DMS 273 (cell line): ENCODE measurements around the gene NAT8L.

Experiments used
- DNase-seq: peaks from one replicate; lab custom pipeline; 2025; ENCODE audit not compliant: unreplicated experiment; lab: John Stamatoyannopoulos, UW

NAT8L gene

DNA sequence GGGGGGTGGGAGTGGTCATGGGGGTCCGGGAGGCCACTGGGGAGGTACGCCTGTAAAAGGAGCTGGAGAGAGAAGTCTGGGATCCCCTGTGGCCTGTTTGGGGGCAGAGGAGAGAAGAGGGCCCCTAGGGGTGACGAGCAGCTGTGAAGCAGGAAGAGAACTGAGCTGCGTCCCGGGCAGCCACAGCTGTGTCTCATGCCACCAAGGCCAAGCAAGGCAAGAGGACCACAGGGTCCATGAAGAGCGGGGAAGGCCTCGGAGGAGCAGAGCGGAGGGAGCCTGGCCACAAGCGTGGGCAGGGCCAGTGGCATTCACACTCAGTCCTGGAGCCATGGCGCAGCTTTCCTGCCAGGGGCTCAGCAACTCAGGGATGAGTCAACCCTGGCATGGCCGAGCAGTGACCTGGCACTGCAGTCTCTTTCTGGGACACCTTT, 13.6 kb upstream of the NAT8L start:
- no peak for DNase-seq

DNA sequence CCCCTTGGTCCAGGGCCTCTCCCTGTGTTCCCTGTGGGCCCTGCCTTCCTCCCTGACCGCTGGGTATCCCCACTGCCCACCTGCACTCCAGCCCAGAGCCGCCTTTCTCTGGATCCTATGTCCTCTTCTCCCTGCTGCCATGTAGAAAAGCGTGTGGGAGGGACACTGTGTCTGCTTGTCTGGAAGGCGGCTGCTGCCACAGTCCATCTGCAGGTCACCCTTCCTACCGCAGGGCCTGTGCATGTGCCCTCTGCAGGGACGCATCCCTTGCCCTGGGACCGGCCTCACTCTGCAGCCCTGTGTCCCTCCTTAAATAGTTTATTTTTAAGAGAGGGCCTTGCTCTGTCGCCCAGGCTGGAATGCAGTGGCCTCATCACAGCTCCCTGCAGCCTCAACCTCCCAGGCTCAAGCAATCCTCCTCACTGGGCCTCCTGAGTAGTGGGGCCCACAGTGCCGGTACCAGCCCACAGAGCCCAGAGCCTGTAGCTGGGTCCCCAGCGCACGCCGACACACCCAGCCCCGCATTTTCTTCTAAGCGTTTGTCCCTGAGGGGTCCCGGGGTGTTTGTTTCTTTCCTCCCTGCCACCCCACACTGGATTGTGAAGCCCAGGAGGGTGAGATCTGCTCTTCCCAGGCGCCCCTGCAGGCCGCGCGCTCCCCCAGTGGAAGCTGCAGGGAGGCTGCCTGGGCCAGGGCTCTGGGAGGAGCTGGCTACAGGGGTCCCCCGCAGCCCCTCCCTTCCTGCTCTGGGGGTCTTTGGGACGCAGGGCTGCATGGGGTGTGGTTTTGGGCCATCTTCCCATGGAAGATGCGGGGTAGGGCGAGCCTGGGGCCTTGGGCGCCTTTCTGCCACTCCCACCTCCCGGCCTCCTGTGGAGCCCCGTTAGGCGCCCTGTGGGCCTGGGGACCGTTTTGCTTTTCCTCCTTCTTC, 12.8 kb upstream of the NAT8L start:
- no peak for DNase-seq

DNA sequence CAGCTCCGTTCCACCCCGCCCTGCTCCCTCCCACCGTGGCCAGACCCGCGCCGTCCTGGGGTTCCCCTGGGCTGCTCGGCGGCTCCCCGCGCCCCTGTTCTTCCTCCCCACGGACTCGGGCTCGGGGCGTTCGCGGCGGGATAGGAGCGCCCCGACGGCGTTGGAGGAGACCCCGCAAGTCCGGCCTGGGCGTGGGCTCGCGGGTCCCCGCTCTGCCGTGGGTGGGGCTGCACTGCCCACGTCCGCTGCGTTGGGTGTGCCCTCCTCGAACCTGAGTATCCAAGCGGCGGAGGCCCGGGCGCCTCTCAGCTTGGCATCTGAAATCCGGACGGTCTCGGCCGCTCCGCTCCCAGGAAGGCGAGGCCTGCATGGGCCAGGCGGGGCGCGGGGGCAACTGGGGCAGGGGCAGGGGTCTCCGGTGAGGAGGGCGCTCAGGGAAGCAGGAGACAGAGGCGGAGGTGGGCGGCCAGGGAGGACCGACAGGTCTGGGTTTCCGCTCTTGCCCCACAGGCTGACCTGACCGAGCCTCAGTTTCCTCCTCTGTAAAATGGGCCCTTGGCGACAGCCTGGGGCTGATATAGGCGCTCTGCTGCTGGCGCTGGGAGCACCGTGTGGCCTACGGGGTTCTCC, 12.0 kb upstream of the NAT8L start:
- DNase-seq: no peak

DNA sequence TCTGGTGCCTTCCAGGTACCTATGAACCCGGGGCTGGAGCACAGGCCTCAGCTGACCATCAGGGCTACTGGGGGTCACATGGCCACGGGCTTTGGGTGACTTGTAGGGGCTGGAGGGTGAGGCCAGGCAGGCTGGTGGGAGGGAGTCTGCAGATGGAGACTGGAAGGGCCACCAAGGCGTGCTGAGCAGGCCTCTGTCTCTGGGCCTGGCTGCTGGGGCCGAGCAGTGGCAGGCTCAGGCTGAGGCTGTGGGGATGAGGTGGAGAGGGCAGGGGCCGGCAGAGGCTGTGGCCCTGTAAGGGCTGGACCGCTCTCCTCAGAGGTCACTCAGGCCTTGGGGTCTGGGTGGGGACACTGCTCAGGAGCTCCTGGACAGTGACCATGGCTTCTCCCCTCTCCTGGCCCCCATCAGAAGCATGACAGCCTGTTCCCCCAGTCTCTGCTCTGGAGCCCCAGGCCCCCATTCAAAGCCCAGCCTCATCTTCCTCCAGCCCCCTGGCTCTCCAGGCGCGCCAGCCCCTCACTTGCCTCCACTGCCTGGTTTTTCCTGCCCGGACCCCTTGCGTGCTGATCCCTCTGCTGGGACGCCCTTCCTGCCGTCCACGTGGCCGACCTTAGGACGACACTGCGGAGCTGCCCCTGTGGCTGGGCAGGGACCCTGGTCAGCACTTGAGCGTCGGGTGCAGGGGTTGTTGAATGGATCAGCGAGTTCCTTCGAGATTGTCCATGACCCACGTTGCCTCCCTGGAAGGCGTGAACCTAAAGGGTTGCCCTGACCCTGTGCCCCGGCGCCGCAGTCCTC, 11.1 kb upstream of the NAT8L start:
- no peak for DNase-seq

DNA sequence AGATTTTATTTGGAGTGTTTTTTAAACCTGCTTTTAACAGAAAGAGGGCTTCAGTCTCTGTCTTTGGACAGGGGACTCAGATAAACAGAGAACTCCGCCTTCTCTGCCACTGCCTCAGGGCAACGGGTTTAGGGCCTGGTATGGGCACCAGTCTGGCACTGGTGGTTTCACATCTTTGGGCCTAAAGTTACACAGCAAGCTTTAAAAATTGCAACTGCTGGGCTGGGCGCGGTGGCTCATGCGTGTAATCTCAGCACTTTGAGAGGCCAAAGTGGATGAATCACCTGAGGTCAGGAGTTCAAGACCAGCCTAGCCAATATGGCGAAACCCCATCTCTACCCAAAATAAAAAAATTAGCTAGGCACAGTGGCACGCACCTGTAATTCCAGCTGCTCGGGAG, 10.3 kb upstream of the NAT8L start:
- no peak for DNase-seq

DNA sequence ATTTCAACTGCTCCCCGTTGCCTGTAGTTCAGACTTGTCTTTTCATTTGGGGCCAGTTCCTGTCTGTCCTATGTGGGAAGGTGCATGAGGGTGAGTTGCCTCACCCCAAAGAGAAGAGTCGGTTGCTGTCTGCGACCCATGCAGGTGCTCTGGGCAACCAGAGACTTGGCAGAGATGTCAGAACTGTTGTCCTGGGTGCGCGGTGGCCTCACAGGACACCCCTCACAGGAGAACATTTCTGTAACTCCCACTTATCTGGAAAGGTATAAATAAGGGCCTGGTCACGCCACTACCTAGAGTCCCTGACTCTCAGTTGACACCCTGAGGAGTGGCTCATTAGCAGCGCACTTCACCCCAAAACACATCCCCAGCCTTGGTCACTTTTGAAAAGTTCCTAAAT, 9.7 kb upstream of the NAT8L start:
- DNase-seq: no peak

DNA sequence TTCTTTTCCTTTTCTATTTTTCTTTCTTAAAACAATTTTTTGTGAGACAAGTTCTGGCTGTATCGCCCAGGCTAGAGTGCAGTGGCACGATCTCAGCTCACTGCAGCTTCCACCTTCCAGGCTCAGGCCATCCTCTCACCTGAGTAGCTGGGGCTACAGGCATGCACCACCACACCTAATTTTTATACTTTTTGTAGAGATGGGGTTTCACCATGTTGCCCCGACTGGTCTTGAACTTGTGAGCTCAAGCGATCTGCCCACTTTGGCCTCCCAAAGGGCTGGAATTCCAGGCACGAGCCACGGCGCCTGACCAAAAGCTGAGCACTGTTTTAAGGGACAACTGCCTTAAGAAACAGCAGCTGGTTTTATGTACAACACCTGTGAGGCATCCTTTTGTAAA, 9.3 kb upstream of the NAT8L start:
- DNase-seq: no peak

DNA sequence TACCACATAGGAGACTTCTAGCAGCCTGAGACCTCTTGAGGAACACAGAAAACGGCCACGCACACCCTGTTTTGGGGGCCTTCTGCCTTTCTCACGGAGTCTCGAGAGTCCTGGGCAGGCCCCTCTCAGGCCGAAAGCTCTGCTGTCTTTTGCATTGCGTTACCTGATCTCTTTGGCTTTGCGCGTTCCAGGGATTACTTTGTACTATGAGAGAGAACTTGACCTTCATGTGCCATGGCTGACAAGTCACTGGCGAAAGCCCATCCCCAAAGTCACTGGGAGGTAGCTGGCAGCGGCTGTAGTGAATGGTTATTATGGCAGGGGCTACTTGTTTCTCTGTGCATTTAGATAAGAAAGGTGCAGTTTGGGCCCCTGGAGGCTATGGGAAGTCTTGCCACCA, 8.0 kb upstream of the NAT8L start:
- no peak for DNase-seq

DNA sequence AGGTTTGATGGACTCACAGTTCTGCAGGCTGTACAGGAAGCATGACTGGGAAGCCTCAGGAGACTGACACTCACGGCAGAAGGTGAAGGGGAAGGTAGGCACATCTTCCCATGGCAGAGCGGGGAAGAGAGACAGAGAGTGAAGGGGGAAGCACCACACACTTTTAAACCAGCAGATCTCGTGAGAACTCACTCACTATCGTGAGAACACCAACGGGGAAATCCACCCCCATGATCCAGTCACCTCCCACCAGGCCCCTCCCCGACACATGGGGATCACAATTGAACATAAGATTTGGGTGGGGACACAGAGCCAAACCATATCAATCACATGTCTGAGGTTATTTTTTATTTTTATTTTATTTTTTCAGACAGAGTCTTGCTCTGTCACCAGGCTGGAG, 4.9 kb upstream of the NAT8L start:
- no peak for DNase-seq

DNA sequence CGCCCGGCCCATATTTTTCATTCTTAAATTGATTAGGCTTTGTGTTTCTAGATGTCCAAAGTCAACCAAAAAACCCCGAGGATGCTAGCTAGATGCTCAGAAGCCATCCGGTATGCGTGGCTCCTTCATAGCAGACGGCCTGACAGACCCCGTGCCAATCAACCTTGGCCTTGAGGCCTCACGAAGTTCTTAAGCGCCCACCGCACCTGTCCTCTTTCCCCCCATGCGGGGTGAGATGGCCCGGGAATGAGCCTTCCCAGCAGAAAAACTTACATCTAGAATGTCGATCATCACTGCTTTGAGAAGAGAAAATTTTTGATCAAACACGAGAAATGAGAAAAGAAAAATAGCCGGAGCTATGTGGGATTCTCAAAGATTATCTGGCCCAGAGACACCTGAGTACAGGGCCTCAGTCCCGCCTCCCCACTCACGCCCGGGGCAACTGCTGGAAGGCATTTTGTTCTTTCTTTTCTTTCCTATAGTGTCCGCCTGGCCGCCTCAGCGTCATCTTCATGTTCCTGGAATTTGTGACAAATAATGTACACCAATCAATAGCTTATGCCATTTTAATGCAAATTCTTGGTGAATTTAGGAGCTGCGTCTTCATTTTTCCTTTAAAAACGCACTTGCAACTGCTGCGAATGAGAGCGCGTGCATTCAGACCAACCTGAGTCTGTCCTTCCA, 1.6 kb upstream of the NAT8L start:
- no peak for DNase-seq

DNA sequence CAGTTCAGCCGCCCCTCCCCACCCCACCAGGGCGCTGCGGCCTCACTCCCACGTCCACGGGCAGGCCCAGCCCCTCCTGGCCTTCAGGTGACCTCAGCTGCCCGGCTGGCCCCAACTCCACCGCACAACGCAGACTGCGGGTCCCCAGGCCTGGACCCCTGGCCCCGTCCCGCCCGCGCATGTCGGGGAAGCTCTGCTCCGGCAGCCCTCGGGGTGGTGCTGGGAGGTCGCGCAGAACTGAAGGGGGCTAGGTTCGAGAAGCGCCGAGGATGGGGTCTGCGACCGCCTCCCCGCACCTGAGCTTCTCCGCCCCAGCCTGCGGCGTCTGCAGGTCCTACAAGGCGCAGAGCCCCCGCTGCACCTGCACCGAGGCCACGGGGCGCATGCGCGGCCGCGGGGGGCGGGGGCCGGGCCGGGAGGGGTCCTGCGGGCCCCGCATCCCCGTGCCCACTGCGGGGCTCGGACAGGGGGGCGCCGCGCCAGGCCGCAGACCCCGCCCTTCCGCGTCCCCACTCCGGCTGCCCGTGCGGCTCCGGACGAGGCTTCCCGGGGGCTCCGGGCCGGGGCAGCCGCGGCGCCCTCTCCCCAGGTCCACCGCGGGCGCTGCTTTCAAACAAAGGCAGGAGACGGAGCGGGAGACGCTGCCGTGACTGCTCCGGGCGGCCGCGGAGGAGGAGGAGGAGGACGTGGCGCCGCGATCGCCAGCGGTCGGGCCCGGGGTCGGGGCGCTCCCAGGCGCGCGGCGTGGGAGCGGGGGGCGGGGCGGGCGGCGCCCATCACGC, 672 bp upstream of the NAT8L start:
- DNase-seq: peak; percentile 64

DNA sequence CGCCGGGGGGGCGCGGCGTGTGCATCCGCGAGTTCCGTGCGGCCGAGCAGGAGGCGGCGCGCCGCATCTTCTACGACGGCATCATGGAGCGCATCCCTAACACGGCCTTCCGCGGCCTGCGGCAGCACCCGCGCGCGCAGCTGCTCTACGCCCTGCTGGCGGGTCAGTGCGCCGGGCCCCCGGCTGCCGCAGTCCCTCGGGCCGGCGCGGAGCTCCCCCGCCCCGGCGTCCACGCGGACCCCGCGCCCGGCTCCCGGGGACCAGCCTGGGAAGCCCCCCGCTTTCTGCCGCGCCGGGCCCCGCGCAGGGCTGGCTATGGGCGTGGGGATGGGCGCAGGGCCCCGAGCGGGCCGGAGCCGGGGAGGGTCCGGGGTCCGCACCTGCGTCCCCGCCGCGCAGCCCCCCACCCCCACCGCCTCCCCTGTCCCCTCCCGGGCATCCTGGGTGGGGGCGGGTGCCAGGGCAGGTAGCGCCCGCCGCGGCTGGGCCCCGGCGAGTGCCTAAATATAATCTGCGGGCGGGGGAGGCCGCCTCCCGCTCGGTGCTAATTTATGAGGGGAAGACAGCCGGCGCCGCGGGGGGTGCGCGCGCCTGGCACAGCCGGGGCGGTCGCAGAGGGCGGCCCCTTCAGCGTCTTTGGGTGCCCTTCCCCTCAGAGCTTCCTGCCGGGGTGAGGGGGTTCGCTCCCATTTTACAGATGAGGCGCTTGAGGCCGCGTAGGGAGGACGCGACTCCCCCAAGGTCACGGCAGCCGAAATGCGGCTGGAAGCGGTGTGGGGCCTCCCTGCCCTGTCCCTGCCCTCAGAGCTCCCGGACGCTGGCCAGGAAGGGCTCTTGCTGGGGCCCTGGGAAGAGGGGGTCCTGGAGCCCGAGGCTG, 837 bp downstream of the NAT8L start:
- peak; percentile 70 for DNase-seq

DNA sequence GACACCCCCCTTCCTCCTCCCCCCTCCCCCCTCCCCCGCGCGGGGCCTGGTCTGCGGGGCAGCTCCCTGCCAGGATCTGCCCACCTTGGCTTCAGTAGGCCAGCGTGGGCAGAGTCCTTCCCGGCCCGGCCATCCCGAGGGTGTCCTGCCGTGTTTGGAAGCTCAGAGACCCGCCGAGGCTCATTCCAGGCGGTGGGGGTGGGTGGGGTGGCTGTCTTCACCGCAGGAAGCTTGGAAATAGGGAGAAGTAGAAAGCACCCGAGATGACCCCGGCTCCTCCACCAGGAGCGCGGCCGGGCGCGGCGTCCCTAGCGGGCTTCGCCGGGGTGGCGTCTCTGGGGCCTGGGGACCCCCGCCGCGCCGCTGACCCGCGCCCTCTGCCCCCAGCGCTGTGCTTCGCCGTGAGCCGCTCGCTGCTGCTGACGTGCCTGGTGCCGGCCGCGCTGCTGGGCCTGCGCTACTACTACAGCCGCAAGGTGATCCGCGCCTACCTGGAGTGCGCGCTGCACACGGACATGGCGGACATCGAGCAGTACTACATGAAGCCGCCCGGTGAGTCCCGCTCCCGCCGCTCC, 1.6 kb downstream of the NAT8L start:
- no peak for DNase-seq

DNA sequence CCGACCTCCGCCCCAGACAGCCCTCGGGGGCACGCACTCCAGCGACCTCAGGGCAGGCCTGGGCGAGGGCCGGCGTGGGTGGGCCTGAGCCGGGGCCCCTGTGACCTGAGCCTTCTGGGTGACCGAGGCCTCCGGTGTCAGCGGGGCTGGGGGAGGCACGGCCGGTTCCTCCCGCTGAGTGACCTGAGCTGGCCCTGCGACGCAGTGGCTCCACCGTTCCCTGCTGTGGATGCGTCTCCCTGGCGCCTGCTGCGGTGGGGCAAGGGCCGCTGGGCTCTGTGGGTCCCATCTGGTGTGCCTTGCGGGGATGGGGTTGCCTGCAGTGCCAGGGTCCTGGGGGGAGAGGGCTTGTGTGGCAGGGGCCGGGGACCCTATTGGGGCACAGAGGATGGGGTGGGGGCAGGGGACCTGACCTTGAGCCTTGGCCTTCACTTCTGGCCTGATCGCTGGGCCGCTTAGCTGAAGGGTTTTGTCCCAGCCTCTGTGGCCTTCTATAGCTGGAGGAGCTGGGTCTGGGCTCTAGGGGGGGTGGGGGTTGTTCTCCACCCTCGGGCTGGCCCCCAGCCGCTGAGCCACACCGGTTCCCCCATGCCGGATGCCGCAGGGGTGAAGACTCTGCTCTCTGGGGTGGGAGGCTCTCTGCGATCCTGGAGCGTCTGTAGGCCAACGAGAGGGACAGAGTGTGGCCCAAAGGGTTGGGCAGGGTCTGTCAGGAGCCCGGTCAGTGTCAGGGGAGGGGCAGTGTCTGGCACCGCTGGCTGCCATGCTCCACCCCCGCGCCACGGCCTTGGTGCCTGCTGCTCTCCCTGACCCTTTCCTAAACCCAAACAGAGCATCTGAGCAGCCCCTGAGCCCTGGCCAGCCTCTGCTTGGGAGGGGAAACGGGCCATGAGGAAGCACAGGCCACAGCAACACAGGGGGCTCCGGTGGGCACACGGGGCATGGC, 2.3 kb downstream of the NAT8L start:
- DNase-seq: no peak

DNA sequence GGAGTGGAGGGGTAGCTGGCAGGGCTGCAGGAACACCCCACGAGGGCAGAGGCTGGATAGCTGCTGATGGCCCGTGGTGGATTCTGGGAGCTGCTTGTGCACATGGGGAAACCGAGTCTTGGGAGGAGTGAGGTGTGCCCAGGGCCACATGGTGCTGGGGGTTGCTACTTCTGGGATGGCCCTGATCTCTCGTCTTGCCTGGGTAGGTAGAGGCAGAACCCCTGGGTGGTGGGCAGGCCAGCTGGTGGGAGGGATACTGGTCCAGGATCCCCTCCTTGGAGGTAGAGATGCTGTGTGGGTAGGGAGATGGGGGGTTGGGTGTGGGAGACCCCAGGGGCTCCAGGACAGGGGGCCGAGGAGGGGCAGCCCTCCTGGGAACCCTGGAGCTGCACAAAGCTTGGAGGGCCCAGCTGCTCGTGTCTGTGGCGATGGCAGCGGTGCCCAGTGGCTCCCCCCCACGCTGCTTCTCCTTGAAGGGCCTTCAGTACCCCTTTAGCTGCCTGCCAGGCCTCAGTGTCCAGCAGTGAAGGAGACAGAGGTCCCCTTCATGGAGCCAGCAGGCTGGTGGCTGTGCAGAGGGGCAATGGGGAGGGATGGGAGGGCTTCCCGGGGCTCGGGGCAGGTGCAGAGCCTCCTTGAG, 3.2 kb downstream of the NAT8L start:
- no peak for DNase-seq

DNA sequence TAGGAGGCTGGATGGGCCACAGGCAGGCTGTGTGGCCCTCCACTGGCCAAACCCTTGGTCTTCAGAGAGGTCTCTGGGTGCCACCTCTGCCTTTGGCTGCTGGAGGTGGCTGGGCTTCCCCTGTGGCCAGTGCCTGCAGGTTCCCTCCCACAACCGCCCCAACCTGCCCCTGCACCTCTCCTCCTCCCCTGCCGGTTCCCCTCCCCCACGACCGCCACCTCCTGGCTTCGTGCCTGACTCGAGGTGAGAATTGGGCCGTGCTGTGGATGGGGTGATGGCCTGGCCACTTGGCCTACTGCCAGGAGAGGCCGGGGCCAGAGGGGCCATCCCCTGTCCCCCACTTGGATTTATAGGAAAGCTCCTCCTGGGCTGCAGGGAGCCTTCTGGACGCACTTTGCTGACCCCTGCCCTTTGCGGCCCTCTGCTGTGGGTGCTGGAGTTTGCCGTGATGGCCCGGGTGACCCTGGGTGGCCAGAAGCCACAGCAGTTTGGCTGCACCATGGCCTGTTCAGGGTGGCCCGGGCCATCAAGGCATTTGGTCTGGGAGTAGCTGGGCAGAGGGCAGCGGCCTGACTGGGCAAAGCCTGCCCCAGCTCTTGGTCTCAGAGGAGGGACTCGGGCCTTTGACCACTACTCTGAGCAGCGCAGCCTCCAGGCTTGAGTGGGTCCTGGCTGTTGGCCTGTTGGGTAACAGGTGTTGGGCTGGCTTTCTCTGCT, 3.8 kb downstream of the NAT8L start:
- DNase-seq: no peak
